ENCODE data around the gene TCFL5. TPM values are rescaled to one million over a fixed set of nuclear protein-coding genes. Genes with fewer than 3 reads are reported as not detected.

Gene TCFL5
- total and polyA plus RNA-seq, 10 of the 15 experiments (the other 5 are each of a cell fraction or from before 2014, with no cell fraction given) = 0.48 to 8.1 (median 3.8) TPM

GRCh38 chr20:62811320-62811719 lies 50.3 kb downstream of the TCFL5 start:
- FAIRE-seq = no peak
- Histone ChIP-seq H3K4me1 (ENCODE audit: control insufficient read depth, insufficient read depth, low read length) (peaks cover 13% of the 10 kb centered on the region), H3K36me3 (ENCODE audit: control insufficient read depth in 2 of 2, insufficient read depth in 2 of 2, low read length in 1 of 2) (peaks cover 12 to 35% of the 10 kb centered on the region in 2 experiments; a peak in 3 of 4 replicates), H3K4me3 (no peak overlapping the region), H3K9me3 (replicated peaks; ENCODE audit: control insufficient read depth, insufficient read depth, low read length) (no peaks in the 10 kb centered on the region), H3K4me2 (ENCODE audit: control insufficient read depth, insufficient read depth) (no peak overlapping the region), H3K27me3 (replicated peaks in 1 of 2; ENCODE audit: control insufficient read depth in 2 of 2, insufficient read depth in 2 of 2, low read length in 1 of 2) (peaks cover under 1 to 8% of the 10 kb centered on the region in 2 experiments; a peak in 2 of 4 replicates), H3K79me2 (ENCODE audit: control insufficient read depth, insufficient read depth, low read length) (peaks cover 11% of the 10 kb centered on the region), H4K20me1 (ENCODE audit: control insufficient read depth, insufficient read depth) (no peaks in the 10 kb centered on the region), H3K27ac (ENCODE audit: control insufficient read depth, insufficient read depth) (no peak overlapping the region), H3K9ac (ENCODE audit: control insufficient read depth, insufficient read depth, low read length) (no peak overlapping the region), H2AFZ (ENCODE audit: control insufficient read depth, low read depth, low read length) (no peak overlapping the region)
- ChIA-PET SMC1A (ENCODE audit: uncharacterized antibody, unreplicated experiment) (no interaction called here), POLR2A (no interaction called here), RAD21 (ENCODE audit: unreplicated experiment) (no interaction called here), CTCF (no interaction called here)
- intact Hi-C loops (cut with micrococcal nuclease; ENCODE audit: unreplicated experiment) = no loop called here
- no TSS peak for BruUV-seq (replicated peaks)
- WGBS (ENCODE audit: insufficient coverage, insufficient replicate concordance, low lambda C conversion rate, missing lambda C conversion rate) = 94% methylated on average over 11 of the region's 21 CpGs
- ATAC-seq = no peak
- TF ChIP-seq CEBPB (IDR thresholded peaks at IDR 0.05; ENCODE audit: borderline replicate concordance in 1 of 2, low read depth in 2 of 2, low read length in 2 of 2) (no peak), SMAD1 (IDR thresholded peaks at IDR 0.05; ENCODE audit: low read depth, partially characterized antibody) (no peak), ZZZ3 (IDR thresholded peaks at IDR 0.05; ENCODE audit: control insufficient read depth, insufficient read length, low read depth) (no peak), MYC (IDR thresholded peaks at IDR 0.05; ENCODE audit: insufficient read depth, insufficient read length, insufficient replicate concordance, low read length, severe bottlenecking) (no peak), CHD4 (IDR thresholded peaks at IDR 0.05) (no peak), ZNF274 (IDR thresholded peaks at IDR 0.05; ENCODE audit: insufficient read depth, insufficient read length) (no peak), MLLT1 (IDR thresholded peaks at IDR 0.05) (no peak), LARP7 (IDR thresholded peaks at IDR 0.05) (no peak)
- in situ Hi-C loops (cut with MboI) = no loop called here
- no peak for DNase-seq (ENCODE audit: low read depth, low spot score)
